ENCODE measurements around the gene MASTL. TPM values are rescaled to one million over a fixed set of nuclear protein-coding genes. Genes with fewer than 3 reads are reported as not detected.

The MASTL gene
- total RNA-seq, 1 donor from 2014 or later: 7.6 TPM

GRCh38 chr10:27188897-27189296 is 33.7 kb downstream of the MASTL start:
- Mint-ChIP-seq H3K9me3 (ENCODE audit: low read depth) (no peaks in the 10 kb centered on the region), H3K36me3 (ENCODE audit: low read depth) (peaks cover 5% of the 10 kb centered on the region), H3K4me3 (ENCODE audit: unreplicated experiment) (no peak overlapping the region), H3K27ac (ENCODE audit: unreplicated experiment) (no peak overlapping the region), H3K27me3 (ENCODE audit: low read depth) (no peaks in the 10 kb centered on the region), H3K4me1 (ENCODE audit: low read depth) (peaks cover 8% of the 10 kb centered on the region)
- no peak for TF ChIP-seq CTCF (IDR thresholded peaks at IDR 0.05)
- DNase-seq (ENCODE audit: low spot score): no peak

- Mint-ChIP-seq H3K27ac (ENCODE audit: unreplicated experiment) (no peak overlapping the region), H3K4me1 (ENCODE audit: low read depth) (peaks cover 8% of the 10 kb centered on the region), H3K9me3 (ENCODE audit: low read depth) (no peaks in the 10 kb centered on the region), H3K4me3 (ENCODE audit: unreplicated experiment) (no peak overlapping the region), H3K27me3 (ENCODE audit: low read depth) (no peaks in the 10 kb centered on the region), H3K36me3 (ENCODE audit: low read depth) (no peaks in the 10 kb centered on the region)
- DNase-seq (ENCODE audit: low spot score): no peak
- no peak for TF ChIP-seq CTCF (IDR thresholded peaks at IDR 0.05)
These were observed 35.4 kb downstream of the MASTL start for GRCh38 chr10:27190508-27190907.

GRCh38 chr10:27192284-27192683 is 37.1 kb downstream of the MASTL start:
- no peak overlapping the region for H3K4me3 Mint-ChIP-seq (ENCODE audit: unreplicated experiment)
- H3K27ac Mint-ChIP-seq (ENCODE audit: unreplicated experiment): peak overlapping the region; percentile 93
- DNase-seq (ENCODE audit: low spot score): no peak
- H3K27me3 Mint-ChIP-seq (ENCODE audit: low read depth): no peaks in the 10 kb centered on the region
- no peak for TF ChIP-seq CTCF (IDR thresholded peaks at IDR 0.05)
- H3K9me3 Mint-ChIP-seq (ENCODE audit: low read depth): no peaks in the 10 kb centered on the region
- peaks cover 8% of the 10 kb centered on the region for H3K4me1 Mint-ChIP-seq (ENCODE audit: low read depth)
- no peaks in the 10 kb centered on the region for H3K36me3 Mint-ChIP-seq (ENCODE audit: low read depth)

GRCh38 chr10:27197980-27198620 is 42.9 kb downstream of the MASTL start:
- TF ChIP-seq CTCF (IDR thresholded peaks at IDR 0.05): no peak
- Mint-ChIP-seq H3K9me3 (ENCODE audit: low read depth) (no peaks in the 10 kb centered on the region), H3K27ac (ENCODE audit: unreplicated experiment) (no peak overlapping the region), H3K27me3 (ENCODE audit: low read depth) (no peaks in the 10 kb centered on the region), H3K4me3 (ENCODE audit: unreplicated experiment) (no peak overlapping the region), H3K36me3 (ENCODE audit: low read depth) (peaks cover 11% of the 10 kb centered on the region), H3K4me1 (ENCODE audit: low read depth) (no peaks in the 10 kb centered on the region)
- no peak for DNase-seq (ENCODE audit: low spot score)

- H3K4me3 Mint-ChIP-seq (ENCODE audit: unreplicated experiment): no peak overlapping the region
- TF ChIP-seq CTCF (IDR thresholded peaks at IDR 0.05): no peak
- no peaks in the 10 kb centered on the region for H3K9me3 Mint-ChIP-seq (ENCODE audit: low read depth)
- H3K27me3 Mint-ChIP-seq (ENCODE audit: low read depth): no peaks in the 10 kb centered on the region
- H3K4me1 Mint-ChIP-seq (ENCODE audit: low read depth): no peaks in the 10 kb centered on the region
- H3K27ac Mint-ChIP-seq (ENCODE audit: unreplicated experiment): no peak overlapping the region
- peaks cover 19% of the 10 kb centered on the region for H3K36me3 Mint-ChIP-seq (ENCODE audit: low read depth)
- DNase-seq (ENCODE audit: low spot score): no peak
These were observed 48.7 kb downstream of the MASTL start for GRCh38 chr10:27203806-27204205.
